ENCODE data around the gene MED8.

Gene MED8

DNA sequence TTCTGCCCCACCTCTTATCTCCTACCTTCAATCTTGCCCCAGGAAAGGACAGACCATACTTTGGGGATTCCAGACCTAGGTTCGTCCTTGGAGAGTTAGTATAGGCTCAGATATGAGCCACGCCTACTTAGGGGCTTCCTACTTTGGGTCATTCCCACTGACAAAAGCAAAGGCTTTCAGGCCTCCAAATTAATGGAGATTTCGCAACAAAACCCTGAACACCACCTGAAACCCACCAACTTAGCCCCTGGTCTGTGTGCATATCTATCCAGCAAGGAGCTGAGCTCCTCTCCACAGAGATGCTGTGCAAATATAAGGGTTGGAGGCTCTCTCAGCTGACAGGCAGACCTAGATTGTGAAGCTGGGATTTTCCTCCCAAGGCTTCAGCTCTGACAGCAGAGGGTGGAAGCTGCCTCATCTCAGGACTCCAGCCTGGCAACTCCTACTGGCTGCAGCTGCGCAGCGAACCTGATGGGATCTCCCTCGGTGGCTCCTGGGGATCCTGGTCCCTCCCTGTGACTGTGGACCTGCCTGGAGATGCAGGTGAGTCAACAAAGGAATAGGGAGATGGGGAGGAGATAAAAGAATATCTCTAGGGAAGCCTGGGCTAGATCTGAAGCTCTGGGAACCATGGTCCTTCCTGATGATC lies 49.9 kb downstream of the MED8 start:
- in situ Hi-C loops (cut with MboI; ENCODE audit: low sequenced_read_pairs), result no loop called here

DNA sequence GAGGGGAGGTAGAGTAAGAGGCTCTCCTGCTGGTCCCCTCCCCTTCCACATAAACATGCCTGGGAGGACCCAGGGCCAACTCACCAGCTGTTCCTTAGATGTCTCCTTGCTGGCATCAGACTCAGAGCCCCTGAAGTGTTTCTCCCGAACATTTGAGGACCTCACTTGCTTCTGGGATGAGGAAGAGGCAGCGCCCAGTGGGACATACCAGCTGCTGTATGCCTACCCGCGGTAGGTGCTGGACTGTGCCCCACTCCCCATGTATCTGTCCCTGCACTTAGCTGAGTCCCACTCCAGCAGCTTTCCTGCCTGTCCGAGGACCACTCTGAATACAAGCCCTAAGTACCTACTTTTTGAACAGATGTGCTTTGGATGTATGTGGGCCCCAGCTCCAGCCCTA lies 51.6 kb downstream of the MED8 start:
- in situ Hi-C loops (cut with MboI; ENCODE audit: low sequenced_read_pairs), result no loop called here

DNA sequence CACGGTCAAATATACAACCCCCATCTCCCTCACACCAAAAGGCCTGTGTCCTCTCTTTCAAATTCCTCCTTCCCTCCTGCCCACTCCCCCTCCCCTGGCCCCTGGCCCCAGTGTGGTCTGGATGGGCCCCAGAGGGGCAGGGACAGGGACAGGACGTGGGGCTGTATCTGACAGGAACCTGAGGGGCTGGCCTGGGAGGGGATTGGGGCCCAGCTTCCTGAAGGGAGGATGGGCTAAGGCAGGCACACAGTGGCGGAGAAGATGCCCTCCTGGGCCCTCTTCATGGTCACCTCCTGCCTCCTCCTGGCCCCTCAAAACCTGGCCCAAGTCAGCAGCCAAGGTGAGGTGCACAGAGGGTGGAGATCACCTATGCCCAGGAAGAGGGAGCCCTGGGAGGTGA lies 52.0 kb downstream of the MED8 start, which contains the start of gene MPL:
Gene MPL, plus strand, starts transcription at position 231 of the 400 bp plus-strand sequence. Its CDS starts 31 bp downstream, at position 262.
- in situ Hi-C loops (cut with MboI; ENCODE audit: low sequenced_read_pairs), result no loop called here

GRCh38 chr1:43334453-43335205 lies 55.0 kb downstream of the MED8 start:
- in situ Hi-C loops (cut with MboI; ENCODE audit: low sequenced_read_pairs), result no loop called here

Data from HL-60/S4 treated with phorbol 12-myristate 13-acetate at 8.2 ng/mL for 4 days and 3 days (cell line).